HUES6 (cell line): ENCODE data around the gene DNASE1L3.
A peak's percentile ranks its signal among the peaks of the same experiment; 100 is the strongest.

ENCODE experiments used
- H3K27ac ChIP-seq: 2 replicates; pipeline ENCODE4 v1.7.0; 2013; ENCODE audit warnings: low read depth, mild to moderate bottlenecking, low read length, inconsistent platforms
- H3K27me3 ChIP-seq: 2 replicates; pipeline ENCODE4 v1.6.1; 2013; ENCODE audit warnings: low read length; ENCODE audit not compliant: control insufficient read depth, insufficient read depth
- H3K36me3 ChIP-seq: 2 replicates; pipeline ENCODE4 v1.6.1; 2013; ENCODE audit warnings: low read length; ENCODE audit not compliant: control insufficient read depth, insufficient read depth
- H3K4me1 ChIP-seq: 2 replicates; pipeline ENCODE4 v1.6.1; 2013; ENCODE audit warnings: low read length; ENCODE audit not compliant: control insufficient read depth, insufficient read depth
- H3K4me3 ChIP-seq: 2 replicates; pipeline ENCODE4 v1.5.1; 2013; ENCODE audit warnings: low read depth, low read length
- H3K9ac ChIP-seq: one replicate; pipeline ENCODE4 v1.6.1; 2013; ENCODE audit warnings: mild to moderate bottlenecking, low read length
- H3K9me3 ChIP-seq: 2 replicates; pipeline ENCODE4 v1.6.1; 2013; ENCODE audit warnings: low read depth, low read length; ENCODE audit not compliant: control insufficient read depth, insufficient read depth

DNASE1L3 gene

DNA sequence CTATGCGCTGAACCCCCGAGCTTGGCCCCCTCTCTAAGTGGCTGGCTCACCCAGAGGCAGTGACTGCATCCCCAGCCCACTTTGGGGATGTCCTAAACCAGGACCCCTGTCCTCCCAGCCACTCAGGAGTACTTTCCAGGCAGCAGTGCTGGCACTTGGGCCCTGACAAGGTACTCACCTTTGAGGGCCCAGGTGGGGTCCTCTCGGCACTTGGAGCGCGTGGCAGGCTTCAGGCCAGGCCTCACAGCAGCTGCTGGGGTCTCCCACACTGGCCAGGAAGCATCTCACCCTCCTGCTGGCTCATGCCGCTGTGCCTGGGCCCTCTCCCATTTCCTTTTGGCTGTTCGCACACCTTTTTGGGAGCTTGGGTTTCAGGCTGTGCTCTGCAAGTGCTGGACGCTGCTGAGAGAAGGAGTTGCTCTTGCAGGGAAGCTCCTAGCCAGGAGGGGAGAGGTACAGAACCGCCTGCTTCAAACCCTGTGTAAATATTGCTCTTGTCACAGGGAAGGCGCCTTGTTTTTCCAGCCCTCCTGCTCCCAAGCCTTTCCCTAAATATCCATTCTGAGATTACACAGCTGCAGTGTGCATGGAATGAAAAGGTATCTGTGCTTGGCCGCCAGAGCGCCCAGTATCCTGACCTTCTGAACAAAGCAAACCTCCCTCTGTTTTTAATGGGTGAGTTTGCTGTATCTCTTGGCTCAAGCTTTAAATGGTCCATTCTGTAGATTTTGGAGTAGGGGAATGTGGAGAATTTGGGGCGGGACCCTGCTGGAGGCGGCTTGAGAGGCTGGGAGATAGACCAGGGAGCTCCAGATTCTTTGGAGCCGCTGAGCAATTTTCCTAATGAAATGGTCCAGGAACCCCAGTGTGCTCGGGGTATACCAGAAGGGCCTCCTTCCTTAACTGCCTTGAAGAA lies 45.6 kb downstream of the DNASE1L3 start:
- Histone ChIP-seq H3K9ac (peak overlapping the region; percentile 45), H3K36me3 (peaks cover 87% of the 10 kb centered on the region), H3K9me3 (no peaks in the 10 kb centered on the region), H3K4me3 (no peak overlapping the region), H3K27me3 (no peaks in the 10 kb centered on the region), H3K4me1 (peaks cover 19% of the 10 kb centered on the region), H3K27ac (peak overlapping the region; percentile 57; the same call in 1 of the 2 replicates)

DNA sequence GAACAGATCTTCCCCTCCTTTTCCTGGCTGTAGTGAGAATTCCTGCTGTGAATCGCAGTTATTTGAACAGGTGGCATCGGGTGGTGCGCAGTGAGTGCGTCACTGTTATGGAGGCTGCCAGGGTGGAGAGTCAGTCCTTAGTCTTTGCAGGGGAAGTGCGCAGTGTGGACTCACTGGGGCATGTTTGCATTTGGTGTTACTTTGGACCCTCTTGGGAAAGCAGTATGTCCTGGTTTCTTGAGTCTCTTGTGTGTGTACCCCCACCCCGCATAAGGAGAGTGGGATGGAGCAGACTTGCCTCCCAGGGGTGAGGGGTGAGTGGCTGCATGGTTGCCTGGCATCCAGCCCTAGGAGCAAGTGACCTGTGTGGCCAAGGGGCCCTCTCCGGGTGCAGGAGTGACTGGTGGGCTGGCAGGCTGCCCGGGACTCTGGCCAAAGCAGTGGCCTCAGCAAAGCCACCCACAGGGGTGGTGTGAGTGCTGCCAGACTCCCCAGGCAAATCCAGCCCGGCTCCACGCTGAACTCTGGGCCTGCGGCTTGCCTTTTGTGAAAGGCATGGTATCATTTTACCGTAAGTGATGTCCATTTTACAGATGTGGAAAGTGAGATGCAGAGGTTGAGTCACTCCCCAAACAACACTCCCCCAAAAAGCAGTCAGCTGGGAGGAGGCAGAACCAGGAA lies 46.4 kb downstream of the DNASE1L3 start:
- Histone ChIP-seq H3K9me3 (no peaks in the 10 kb centered on the region), H3K4me3 (no peak overlapping the region), H3K4me1 (peaks cover 19% of the 10 kb centered on the region), H3K27ac (peak overlapping the region; percentile 57; the same call in 1 of the 2 replicates), H3K36me3 (peaks cover 85% of the 10 kb centered on the region), H3K9ac (peak overlapping the region; percentile 45), H3K27me3 (no peaks in the 10 kb centered on the region)

GRCh38 chr3:58163234-58163633 lies 47.5 kb downstream of the DNASE1L3 start:
- Histone ChIP-seq H3K4me1 (peaks cover 19% of the 10 kb centered on the region), H3K9ac (no peak overlapping the region), H3K27me3 (no peaks in the 10 kb centered on the region), H3K4me3 (no peak overlapping the region), H3K9me3 (no peaks in the 10 kb centered on the region), H3K27ac (no peak overlapping the region), H3K36me3 (peaks cover 85% of the 10 kb centered on the region)

DNA sequence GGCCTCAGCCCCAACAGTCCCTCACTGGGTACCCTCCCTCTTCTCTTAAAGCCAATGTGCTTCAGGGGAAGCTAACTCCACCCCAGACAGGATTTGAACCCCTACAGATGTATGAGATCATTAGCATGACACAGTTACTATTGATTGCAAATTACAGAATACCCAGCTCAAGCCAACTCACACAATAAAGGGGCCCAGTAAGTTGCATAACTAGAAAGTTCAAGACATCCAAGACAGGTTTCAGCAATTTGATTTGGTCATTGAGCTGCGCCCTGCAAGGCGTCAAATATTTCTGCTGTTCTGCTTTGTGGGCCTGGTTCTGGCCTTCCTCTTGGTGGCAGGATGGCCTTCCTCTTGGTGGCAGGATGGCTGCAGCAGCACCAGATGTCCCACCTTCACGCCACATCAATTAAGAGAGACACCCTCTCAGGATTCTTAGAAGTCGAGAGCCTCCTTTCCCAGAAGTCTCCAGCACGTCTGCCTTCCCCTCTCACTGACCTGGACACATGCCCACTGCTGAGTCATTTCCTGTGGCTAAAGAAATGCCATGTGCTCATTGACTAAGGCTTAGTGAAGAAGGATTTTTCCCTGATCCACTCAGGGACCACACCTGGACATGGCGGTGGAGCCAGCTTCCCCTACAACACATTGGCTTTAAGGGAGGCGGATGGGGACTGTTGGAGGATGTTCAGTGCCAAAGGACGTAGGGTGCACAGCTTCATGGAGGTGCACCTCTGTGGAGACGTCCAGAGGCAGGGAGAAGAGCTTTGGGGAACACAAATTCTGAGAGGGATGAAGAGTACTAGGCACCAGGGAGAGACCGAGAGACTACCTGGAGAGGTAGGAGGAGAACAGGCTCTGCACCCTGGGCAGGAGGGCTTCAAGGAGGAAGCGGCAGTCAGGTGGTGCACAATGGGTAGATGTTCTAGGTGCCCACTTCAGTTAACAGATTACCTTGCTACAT lies 49.1 kb downstream of the DNASE1L3 start:
- Histone ChIP-seq H3K9me3 (no peaks in the 10 kb centered on the region), H3K27ac (no peak overlapping the region), H3K4me3 (no peak overlapping the region)

DNA sequence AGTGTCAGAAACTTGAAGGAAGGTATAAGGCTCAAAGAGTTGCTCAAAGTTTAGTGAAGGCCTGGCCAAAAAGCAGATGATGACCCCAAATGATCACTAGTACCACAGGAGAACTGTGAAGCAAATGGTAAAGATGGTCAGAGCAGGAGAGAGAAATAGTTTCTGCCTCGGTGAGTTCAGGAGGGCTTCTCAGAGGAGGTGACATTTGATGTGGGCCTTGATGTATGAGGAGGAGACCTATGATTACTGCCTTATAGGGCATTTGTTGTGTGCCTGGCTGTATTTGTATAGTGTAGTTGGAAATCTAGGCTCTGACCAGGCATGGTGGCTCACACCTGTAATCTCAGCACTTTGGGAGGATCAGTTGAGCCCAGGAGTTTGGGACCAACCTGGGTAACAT lies 50.4 kb downstream of the DNASE1L3 start:
- Histone ChIP-seq H3K9me3 (no peaks in the 10 kb centered on the region), H3K4me1 (peaks cover 9% of the 10 kb centered on the region), H3K36me3 (peaks cover 99% of the 10 kb centered on the region), H3K27ac (no peak overlapping the region), H3K9ac (no peak overlapping the region), H3K4me3 (no peak overlapping the region), H3K27me3 (no peaks in the 10 kb centered on the region)

More for the DNA sequence above, 49.1 kb downstream of the DNASE1L3 start:
- Histone ChIP-seq H3K27me3 (no peaks in the 10 kb centered on the region), H3K4me1 (peaks cover 15% of the 10 kb centered on the region), H3K36me3 (peaks cover 92% of the 10 kb centered on the region), H3K9ac (no peak overlapping the region)

DNA sequence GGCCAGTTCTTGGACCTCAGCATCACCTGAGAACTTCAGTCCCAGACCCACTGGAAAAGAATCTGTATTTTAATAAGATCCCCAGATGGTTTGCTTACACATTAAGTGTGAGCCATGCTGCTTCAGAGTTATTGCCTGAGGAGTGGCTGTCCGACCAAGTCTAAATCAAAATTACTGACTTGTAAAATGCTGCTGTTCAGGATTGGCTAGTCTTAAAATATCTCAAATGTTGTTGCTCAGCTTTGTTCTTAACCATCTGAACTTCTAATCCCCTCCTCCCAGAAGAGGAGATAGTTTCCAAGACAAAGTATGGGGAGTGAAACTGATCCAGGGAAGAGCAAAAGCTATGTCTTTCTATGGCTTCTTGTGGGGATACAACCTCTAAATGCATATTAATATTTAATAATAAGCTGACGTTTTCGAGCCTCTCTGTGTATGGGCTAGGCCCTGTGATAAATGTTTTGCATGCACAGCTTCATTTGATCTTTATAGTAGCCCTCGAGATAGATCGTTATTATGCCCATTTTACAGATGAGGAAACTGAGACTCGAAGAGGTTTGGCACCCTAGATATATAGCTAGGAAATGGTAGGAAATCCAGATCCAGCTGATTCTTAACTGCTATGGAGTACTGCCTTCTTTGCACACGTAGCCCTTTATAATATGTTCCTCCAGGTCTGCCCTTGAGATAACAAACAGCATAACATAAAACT lies 52.2 kb downstream of the DNASE1L3 start:
- Histone ChIP-seq H3K27me3 (no peaks in the 10 kb centered on the region), H3K9me3 (no peaks in the 10 kb centered on the region), H3K4me1 (no peaks in the 10 kb centered on the region; the same call in 1 of the 2 replicates), H3K9ac (no peak overlapping the region), H3K4me3 (no peak overlapping the region), H3K36me3 (peaks cover 98% of the 10 kb centered on the region), H3K27ac (no peak overlapping the region)

DNA sequence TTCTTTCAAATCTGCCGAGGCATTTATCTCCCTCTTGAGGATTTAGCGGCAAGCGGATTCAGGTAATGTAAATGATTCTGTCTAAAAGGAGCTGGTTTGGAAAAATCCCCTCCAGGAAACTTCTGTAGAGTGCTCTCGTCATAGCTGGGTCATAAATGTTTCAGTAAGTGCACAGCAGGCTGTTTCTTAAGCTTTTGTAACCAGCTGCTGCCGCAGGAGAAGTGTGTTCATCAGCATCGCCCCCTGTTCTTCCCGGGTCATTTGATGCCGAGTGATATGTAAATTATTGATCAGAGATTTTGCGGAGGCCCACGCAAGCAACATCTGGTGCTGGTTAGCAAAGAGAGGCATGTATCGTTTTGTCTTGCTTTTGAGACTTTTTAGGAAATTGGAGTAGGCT lies 53.1 kb downstream of the DNASE1L3 start:
- no peaks in the 10 kb centered on the region for H3K9me3 ChIP-seq
- no peak overlapping the region for H3K27ac ChIP-seq
- H3K4me3 ChIP-seq, result no peak overlapping the region
- H3K27me3 ChIP-seq, result no peaks in the 10 kb centered on the region
- no peak overlapping the region for H3K9ac ChIP-seq
- H3K4me1 ChIP-seq, result no peaks in the 10 kb centered on the region
- H3K36me3 ChIP-seq, result peaks cover 98% of the 10 kb centered on the region

GRCh38 chr3:58155838-58156237 lies 54.9 kb downstream of the DNASE1L3 start:
- H3K9me3 ChIP-seq, result no peaks in the 10 kb centered on the region
- no peaks in the 10 kb centered on the region for H3K27me3 ChIP-seq
- H3K9ac ChIP-seq, result no peak overlapping the region
- peaks cover 98% of the 10 kb centered on the region for H3K36me3 ChIP-seq
- H3K27ac ChIP-seq, result no peak overlapping the region
- no peaks in the 10 kb centered on the region for H3K4me1 ChIP-seq
- H3K4me3 ChIP-seq, result no peak overlapping the region

DNA sequence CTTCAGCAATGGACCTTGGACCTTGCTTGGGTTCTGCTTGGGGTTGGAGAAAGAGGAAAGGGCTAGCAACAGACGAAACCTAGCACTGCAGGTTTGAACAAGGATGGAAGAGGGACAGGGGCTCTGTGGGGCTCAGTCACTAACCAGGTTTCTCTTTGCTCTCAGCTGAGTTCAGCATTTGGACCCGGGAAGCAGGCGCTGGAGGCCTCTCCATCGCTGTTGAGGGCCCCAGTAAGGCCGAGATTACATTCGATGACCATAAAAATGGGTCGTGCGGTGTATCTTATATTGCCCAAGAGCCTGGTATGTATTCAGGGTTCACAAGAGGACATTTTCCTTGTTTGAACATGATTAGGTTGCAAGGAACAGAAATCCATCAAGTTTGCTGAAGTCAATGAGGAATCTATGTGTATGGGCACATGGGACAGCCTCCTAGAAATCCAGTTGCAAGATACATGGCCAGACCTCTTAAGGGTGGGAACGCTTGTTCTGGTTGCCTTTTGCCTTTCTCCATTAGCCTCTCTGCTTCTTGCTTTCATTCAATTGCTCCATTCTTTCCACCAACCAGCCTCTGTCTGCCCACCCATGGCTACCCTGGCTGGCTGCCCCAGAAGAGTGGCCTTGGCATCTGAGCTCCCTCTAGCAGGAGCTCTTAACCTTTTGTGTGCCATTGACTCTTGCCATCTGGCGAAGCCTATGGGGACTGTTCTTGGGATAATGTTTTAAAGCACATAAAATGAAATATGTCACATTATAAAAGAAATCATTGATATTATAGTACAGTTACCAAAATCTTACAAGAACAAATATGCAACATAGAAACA lies 55.9 kb downstream of the DNASE1L3 start:
- Histone ChIP-seq H3K27ac (no peak overlapping the region), H3K4me3 (no peak overlapping the region), H3K4me1 (no peaks in the 10 kb centered on the region), H3K9me3 (no peaks in the 10 kb centered on the region), H3K27me3 (no peaks in the 10 kb centered on the region), H3K9ac (no peak overlapping the region), H3K36me3 (peaks cover 99% of the 10 kb centered on the region)
